Keratinocyte (primary cell): ENCODE measurements around the gene LSP1. TPM values are rescaled to one million over a fixed set of nuclear protein-coding genes. Genes with fewer than 3 reads are reported as not detected.

ENCODE experiments used
- DNase-seq: peaks from one replicate; pipeline ENCODE4 v3.0.0-alpha.2; 2011; ENCODE audit warnings: low read depth, missing footprints, low spot score
- FAIRE-seq: peaks from 2 replicates; lab custom pipeline; 2011; peaks lifted over from hg19 to GRCh38; lab: Jason Lieb, UNC
- H2AFZ ChIP-seq: 2 replicates; pipeline ENCODE4 v1.6.0; 2012; ENCODE audit warnings: low read length, control low read depth, inconsistent platforms; ENCODE audit not compliant: control insufficient read depth
- H3K27ac ChIP-seq: 2 replicates; pipeline ENCODE4 v1.5.1; 2011; ENCODE audit warnings: low read length; ENCODE audit not compliant: control insufficient read depth, insufficient read depth
- H3K27me3 ChIP-seq: 3 replicates; pipeline ENCODE4 v1.6.0; 2011; ENCODE audit warnings: low read length; ENCODE audit not compliant: control insufficient read depth, insufficient read depth; ENCODE audit errors: extremely low read depth
- H3K36me3 ChIP-seq, 2 experiments: 2 replicates in 1 of 2; 3 replicates in 1 of 2; pipeline ENCODE4 v1.5.1; 2011; ENCODE audit warnings: low read length in 2 of 2, mild to moderate bottlenecking in 1 of 2; ENCODE audit not compliant: control insufficient read depth in 2 of 2, insufficient read depth in 2 of 2; ENCODE audit errors: extremely low read depth in 1 of 2
- H3K4me1 ChIP-seq: 3 replicates; pipeline ENCODE4 v1.5.1; 2011; ENCODE audit warnings: low read length; ENCODE audit not compliant: control insufficient read depth, insufficient read depth; ENCODE audit errors: extremely low read depth
- H3K4me2 ChIP-seq: 3 replicates; pipeline ENCODE4 v1.6.0; 2011; ENCODE audit warnings: low read depth, low read length; ENCODE audit not compliant: control insufficient read depth, insufficient read depth; ENCODE audit errors: extremely low read depth
- H3K4me3 ChIP-seq, 3 experiments: fragments of 200-600 bp in 1 of 3; sonication (generic) in 1 of 3; 2 replicates in 2 of 3; 3 replicates in 1 of 3; pipeline ENCODE4 v1.5.1; 2011 to 2016; ENCODE audit warnings: low read length in 3 of 3, mild to moderate bottlenecking in 3 of 3, control low read depth in 2 of 3, inconsistent platforms in 1 of 3, low read depth in 1 of 3, mixed read lengths in 1 of 3, mixed run types in 1 of 3, moderate library complexity in 1 of 3; ENCODE audit not compliant: control insufficient read depth in 2 of 3, insufficient read depth in 2 of 3; ENCODE audit errors: extremely low read depth in 1 of 3
- H3K79me2 ChIP-seq: 2 replicates; pipeline ENCODE4 v1.6.0; 2012; ENCODE audit warnings: low read length; ENCODE audit not compliant: control insufficient read depth, insufficient read depth
- H3K9ac ChIP-seq: 3 replicates; pipeline ENCODE4 v1.6.0; 2011; ENCODE audit warnings: low read length; ENCODE audit not compliant: control insufficient read depth, insufficient read depth; ENCODE audit errors: extremely low read depth
- H3K9me1 ChIP-seq: 3 replicates; pipeline ENCODE4 v1.6.0; 2011; ENCODE audit warnings: low read length; ENCODE audit not compliant: control insufficient read depth, insufficient read depth; ENCODE audit errors: extremely low read depth
- H3K9me3 ChIP-seq: 2 replicates; pipeline ENCODE4 v1.5.1; 2012; ENCODE audit warnings: low read depth, low read length; ENCODE audit not compliant: control insufficient read depth
- H4K20me1 ChIP-seq: 3 replicates; pipeline ENCODE4 v1.6.0; 2011; ENCODE audit warnings: low read length; ENCODE audit not compliant: control insufficient read depth, insufficient read depth; ENCODE audit errors: extremely low read depth
- CTCF ChIP-seq, 3 experiments: IDR thresholded peaks in 1 of 3; conservative IDR thresholded peaks in 1 of 3; optimal IDR thresholded peaks in 1 of 3; 2 replicates in 2 of 3; 3 replicates in 1 of 3; pipeline versions ENCODE3 to v1.5.1; 2011; ENCODE audit warnings: low read length in 3 of 3, mild to moderate bottlenecking in 3 of 3, moderate library complexity in 2 of 3, control low read depth in 1 of 3, inconsistent platforms in 1 of 3; ENCODE audit not compliant: insufficient read depth in 2 of 3; ENCODE audit errors: extremely low read depth in 1 of 3
- EZH2 ChIP-seq: IDR thresholded peaks from one replicate; pipeline ENCODE4 v1.6.1; 2012; ENCODE audit warnings: inconsistent platforms, mild to moderate bottlenecking, low read length, moderate library complexity
- dilution Hi-C: fragments of 300-500 bp; cut with MboI; formaldehyde crosslinking; loops from one replicate; pipeline ENCODE4 v1.7.0; 2020; ENCODE audit warnings: low sequenced_read_pairs; ENCODE audit not compliant: extremely low pct_ligation_motif_present
- polyA plus RNA-seq, 5 experiments: library from polyadenylated mRNA; depleted of rRNA in 3 of 5; stranded (reverse) in 3 of 5; stranded (forward) in 1 of 5; unstranded in 1 of 5; fragments of >200 nt; gene quantifications; 1 replicate in 1 of 5; 2 replicates in 3 of 5; 3 replicates in 1 of 5; pipeline versions ENCODE4 v1.2.1 to v1.2.3, GENCODE V29; 2011 to 2012; ENCODE audit warnings: missing spikeins in 2 of 5, low read depth in 1 of 5, low replicate concordance in 1 of 5

LSP1 gene
- polyA plus RNA-seq, 1 donor (not counting 4 experiments of a cell fraction or from before 2014, with no cell fraction given): 0.94 TPM

GRCh38 chr11:1934335-1935155 lies 81.7 kb downstream of the LSP1 start:
- dilution Hi-C loops: no loop called here
- DNase-seq (no peak), FAIRE-seq (no peak)
- H2AFZ ChIP-seq: no peak overlapping the region
- TF ChIP-seq CTCF (optimal IDR thresholded peaks at IDR 0.05 in 1 of 3, IDR thresholded peaks at IDR 0.05 in 1 of 3, conservative IDR thresholded peaks at IDR 0.05 in 1 of 3; ENCODE audit: extremely low read depth in 1 of 3, insufficient read depth in 2 of 3, low read length in 3 of 3) (no peak), EZH2 (no peak)
- no peak overlapping the region for H3K27ac ChIP-seq
- no peaks in the 10 kb centered on the region for H3K9me3 ChIP-seq
- no peaks in the 10 kb centered on the region for H3K79me2 ChIP-seq
- H3K9ac ChIP-seq: no peak overlapping the region
- no peaks in the 10 kb centered on the region for H3K4me1 ChIP-seq
- H3K4me3 ChIP-seq: no peak overlapping the region
- H3K27me3 ChIP-seq: no peaks in the 10 kb centered on the region
- no peaks in the 10 kb centered on the region for H3K36me3 ChIP-seq
- H4K20me1 ChIP-seq: no peaks in the 10 kb centered on the region
- H3K9me1 ChIP-seq: no peaks in the 10 kb centered on the region
- no peak overlapping the region for H3K4me2 ChIP-seq

- Histone ChIP-seq H3K27me3 (no peaks in the 10 kb centered on the region), H3K27ac (no peak overlapping the region), H3K9me1 (no peaks in the 10 kb centered on the region), H3K4me2 (no peak overlapping the region), H3K36me3 (no peaks in the 10 kb centered on the region), H3K9me3 (no peaks in the 10 kb centered on the region), H3K4me3 (no peak overlapping the region), H4K20me1 (no peaks in the 10 kb centered on the region), H3K4me1 (no peaks in the 10 kb centered on the region), H3K9ac (no peak overlapping the region), H3K79me2 (no peaks in the 10 kb centered on the region), H2AFZ (no peak overlapping the region)
- dilution Hi-C loops: no loop called here
- no peak for FAIRE-seq
- DNase-seq: no peak
- TF ChIP-seq CTCF (optimal IDR thresholded peaks at IDR 0.05 in 1 of 3, IDR thresholded peaks at IDR 0.05 in 1 of 3, conservative IDR thresholded peaks at IDR 0.05 in 1 of 3; ENCODE audit: extremely low read depth in 1 of 3, insufficient read depth in 2 of 3, low read length in 3 of 3): no peak
- TF ChIP-seq EZH2: no peak
Measured at GRCh38 chr11:1935156-1936071, 82.5 kb downstream of the LSP1 start.
